ENCODE results near the gene ANKRD24.

DNA sequence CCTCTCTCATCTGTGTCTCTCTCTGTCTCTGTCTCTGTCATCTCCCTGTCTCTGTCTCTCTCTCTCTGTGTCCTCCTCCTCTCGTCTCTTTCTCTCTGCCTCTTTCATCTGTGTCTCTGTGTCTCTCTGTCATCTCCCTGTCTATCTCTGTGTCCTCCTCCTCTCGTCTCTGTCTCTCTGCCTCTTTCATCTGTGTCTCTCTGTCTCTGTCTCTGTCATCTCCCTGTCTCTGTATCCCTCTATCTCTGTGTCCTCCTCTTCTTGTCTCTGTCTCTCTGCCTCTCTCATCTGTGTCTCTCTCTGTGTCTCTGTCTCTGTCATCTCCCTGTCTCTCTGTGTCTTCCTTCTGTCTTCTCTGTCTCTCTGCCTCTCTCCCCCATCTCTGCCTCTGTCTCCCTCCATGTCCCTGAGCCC, 46.3 kb downstream of the ANKRD24 start:
- no peak for TF ChIP-seq BACH2 (CRISPR knock-in tag; IDR thresholded peaks at IDR 0.05; ENCODE audit: borderline replicate concordance)
- no peak for TF ChIP-seq ZNF8 (CRISPR knock-in tag; IDR thresholded peaks at IDR 0.05)
- TF ChIP-seq, protein P1, sequence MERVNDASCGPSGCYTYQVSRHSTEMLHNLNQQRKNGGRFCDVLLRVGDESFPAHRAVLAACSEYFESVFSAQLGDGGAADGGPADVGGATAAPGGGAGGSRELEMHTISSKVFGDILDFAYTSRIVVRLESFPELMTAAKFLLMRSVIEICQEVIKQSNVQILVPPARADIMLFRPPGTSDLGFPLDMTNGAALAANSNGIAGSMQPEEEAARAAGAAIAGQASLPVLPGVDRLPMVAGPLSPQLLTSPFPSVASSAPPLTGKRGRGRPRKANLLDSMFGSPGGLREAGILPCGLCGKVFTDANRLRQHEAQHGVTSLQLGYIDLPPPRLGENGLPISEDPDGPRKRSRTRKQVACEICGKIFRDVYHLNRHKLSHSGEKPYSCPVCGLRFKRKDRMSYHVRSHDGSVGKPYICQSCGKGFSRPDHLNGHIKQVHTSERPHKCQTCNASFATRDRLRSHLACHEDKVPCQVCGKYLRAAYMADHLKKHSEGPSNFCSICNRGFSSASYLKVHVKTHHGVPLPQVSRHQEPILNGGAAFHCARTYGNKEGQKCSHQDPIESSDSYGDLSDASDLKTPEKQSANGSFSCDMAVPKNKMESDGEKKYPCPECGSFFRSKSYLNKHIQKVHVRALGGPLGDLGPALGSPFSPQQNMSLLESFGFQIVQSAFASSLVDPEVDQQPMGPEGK (CRISPR knock-in tag; IDR thresholded peaks at IDR 0.05; ENCODE audit: borderline replicate concordance), result no peak
- TF ChIP-seq, protein P2, sequence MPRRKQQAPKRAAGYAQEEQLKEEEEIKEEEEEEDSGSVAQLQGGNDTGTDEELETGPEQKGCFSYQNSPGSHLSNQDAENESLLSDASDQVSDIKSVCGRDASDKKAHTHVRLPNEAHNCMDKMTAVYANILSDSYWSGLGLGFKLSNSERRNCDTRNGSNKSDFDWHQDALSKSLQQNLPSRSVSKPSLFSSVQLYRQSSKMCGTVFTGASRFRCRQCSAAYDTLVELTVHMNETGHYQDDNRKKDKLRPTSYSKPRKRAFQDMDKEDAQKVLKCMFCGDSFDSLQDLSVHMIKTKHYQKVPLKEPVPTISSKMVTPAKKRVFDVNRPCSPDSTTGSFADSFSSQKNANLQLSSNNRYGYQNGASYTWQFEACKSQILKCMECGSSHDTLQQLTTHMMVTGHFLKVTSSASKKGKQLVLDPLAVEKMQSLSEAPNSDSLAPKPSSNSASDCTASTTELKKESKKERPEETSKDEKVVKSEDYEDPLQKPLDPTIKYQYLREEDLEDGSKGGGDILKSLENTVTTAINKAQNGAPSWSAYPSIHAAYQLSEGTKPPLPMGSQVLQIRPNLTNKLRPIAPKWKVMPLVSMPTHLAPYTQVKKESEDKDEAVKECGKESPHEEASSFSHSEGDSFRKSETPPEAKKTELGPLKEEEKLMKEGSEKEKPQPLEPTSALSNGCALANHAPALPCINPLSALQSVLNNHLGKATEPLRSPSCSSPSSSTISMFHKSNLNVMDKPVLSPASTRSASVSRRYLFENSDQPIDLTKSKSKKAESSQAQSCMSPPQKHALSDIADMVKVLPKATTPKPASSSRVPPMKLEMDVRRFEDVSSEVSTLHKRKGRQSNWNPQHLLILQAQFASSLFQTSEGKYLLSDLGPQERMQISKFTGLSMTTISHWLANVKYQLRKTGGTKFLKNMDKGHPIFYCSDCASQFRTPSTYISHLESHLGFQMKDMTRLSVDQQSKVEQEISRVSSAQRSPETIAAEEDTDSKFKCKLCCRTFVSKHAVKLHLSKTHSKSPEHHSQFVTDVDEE (CRISPR knock-in tag; IDR thresholded peaks at IDR 0.05), result no peak
- no peak for TF ChIP-seq TOX (CRISPR knock-in tag; IDR thresholded peaks at IDR 0.05; ENCODE audit: borderline replicate concordance)
- no peak for TF ChIP-seq GLIS3 (CRISPR knock-in tag; IDR thresholded peaks at IDR 0.05)

Measured in SK-N-SH treated with all-trans-retinoic acid at 6 μM for 48 hours (cell line).